Measurements from ENCODE around the gene TAF8.
"Not testable (repeated sequence)": the region's sequence is repeated elsewhere in the genome, so short reads cannot be mapped to it uniquely, and the experiment has no call there.

The TAF8 gene

GRCh38 chr6:42050297-42051267 lies at the start of gene TAF8:
TAF8 (plus strand) TSS chr6:42050524; CDS start chr6:42050542, 18 bp downstream.
- peak; percentile 88 for DNase-seq

- DNase-seq, result no peak
Observed at GRCh38 chr6:42001506-42001905, 48.8 kb upstream of the TAF8 start.

GRCh38 chr6:42003658-42004057 lies 46.7 kb upstream of the TAF8 start:
- not testable (repeated sequence) for DNase-seq

- DNase-seq, result no peak
Observed at GRCh38 chr6:42007286-42008137, 42.8 kb upstream of the TAF8 start.

- not testable (repeated sequence) for DNase-seq
Observed at GRCh38 chr6:42008138-42008528, 42.2 kb upstream of the TAF8 start.

- no peak for DNase-seq
Observed at GRCh38 chr6:42009844-42010184, 40.5 kb upstream of the TAF8 start.

GRCh38 chr6:42010185-42010891 lies 40.0 kb upstream of the TAF8 start:
- DNase-seq, result no peak

GRCh38 chr6:42010909-42011308 lies 39.4 kb upstream of the TAF8 start:
- DNase-seq, result no peak

- DNase-seq, result no peak
Observed at GRCh38 chr6:42012501-42013133, 37.7 kb upstream of the TAF8 start.

- no peak for DNase-seq
Observed at GRCh38 chr6:42013134-42013516, 37.2 kb upstream of the TAF8 start.

GRCh38 chr6:42017021-42017643 lies 33.2 kb upstream of the TAF8 start:
- no peak for DNase-seq

GRCh38 chr6:42020967-42021366 lies 29.4 kb upstream of the TAF8 start:
- no peak for DNase-seq

GRCh38 chr6:42021847-42022754 lies 28.2 kb upstream of the TAF8 start:
- DNase-seq, result no peak

- DNase-seq, result no peak
Observed at GRCh38 chr6:42022755-42023384, 27.5 kb upstream of the TAF8 start.

- no peak for DNase-seq
Observed at GRCh38 chr6:42025066-42025844, 25.1 kb upstream of the TAF8 start.

GRCh38 chr6:42025845-42026243 lies 24.5 kb upstream of the TAF8 start:
- no peak for DNase-seq

GRCh38 chr6:42026540-42026939 lies 23.8 kb upstream of the TAF8 start:
- no peak for DNase-seq

GRCh38 chr6:42028234-42029061 lies 21.9 kb upstream of the TAF8 start:
- no peak for DNase-seq

Measured in NCI-H526 treated with DMSO at 0.1 percent for 48 hours (cell line).